Stimulated activated CD8-positive, alpha-beta memory T cell treated with anti-CD3 and anti-CD28 coated beads, Interleukin-7, amount 100 ng/mL, for 48 hours (primary cell): Measurements from ENCODE around the gene CLCN6.

Experiments used
- DNase-seq, 2 donors: peaks; one replicate each; pipeline ENCODE4 v3.0.0-alpha.2; 2020; ENCODE audit warnings: low read depth in 1 of 2; ENCODE audit errors: extremely low read depth in 1 of 2

CLCN6 gene

GRCh38 chr1:11823366-11824137 is 17.6 kb downstream of the CLCN6 start:
- no peak for DNase-seq

GRCh38 chr1:11825131-11825530 is 19.1 kb downstream of the CLCN6 start:
- DNase-seq, result no peak

GRCh38 chr1:11826946-11827345 is 21.0 kb downstream of the CLCN6 start:
- no peak for DNase-seq

GRCh38 chr1:11828511-11828910 is 22.5 kb downstream of the CLCN6 start:
- DNase-seq, result no peak

GRCh38 chr1:11831945-11832725 is 26.1 kb downstream of the CLCN6 start:
- DNase-seq, result no peak

- no peak for DNase-seq
These were observed 27.5 kb downstream of the CLCN6 start for GRCh38 chr1:11833497-11833896.

GRCh38 chr1:11833900-11834299 is 27.9 kb downstream of the CLCN6 start:
- DNase-seq, result no peak

GRCh38 chr1:11835441-11836225 is 29.6 kb downstream of the CLCN6 start:
- DNase-seq, result no peak

- DNase-seq, result no peak
These were observed 31.2 kb downstream of the CLCN6 start for GRCh38 chr1:11836955-11837766.

GRCh38 chr1:11837767-11838348 is 31.9 kb downstream of the CLCN6 start:
- no peak for DNase-seq

GRCh38 chr1:11838349-11839272 is 32.6 kb downstream of the CLCN6 start:
- peak; percentile 21 to 37 for DNase-seq

GRCh38 chr1:11839727-11840705 is 34.0 kb downstream of the CLCN6 start:
- no peak for DNase-seq

GRCh38 chr1:11841245-11842153 is 35.5 kb downstream of the CLCN6 start:
- DNase-seq, result no peak

- no peak for DNase-seq
These were observed 36.4 kb downstream of the CLCN6 start for GRCh38 chr1:11842154-11843041.

GRCh38 chr1:11845641-11846335 is 39.8 kb downstream of the CLCN6 start:
- no peak for DNase-seq
